ENCODE data around the gene MB21D2. TPM values are rescaled to one million over a fixed set of nuclear protein-coding genes. Genes with fewer than 3 reads are reported as not detected.

The MB21D2 gene
- total and polyA plus RNA-seq, 3 experiments from 2014 or later: 0.17 to 1.1 (median 1.1) TPM

DNA sequence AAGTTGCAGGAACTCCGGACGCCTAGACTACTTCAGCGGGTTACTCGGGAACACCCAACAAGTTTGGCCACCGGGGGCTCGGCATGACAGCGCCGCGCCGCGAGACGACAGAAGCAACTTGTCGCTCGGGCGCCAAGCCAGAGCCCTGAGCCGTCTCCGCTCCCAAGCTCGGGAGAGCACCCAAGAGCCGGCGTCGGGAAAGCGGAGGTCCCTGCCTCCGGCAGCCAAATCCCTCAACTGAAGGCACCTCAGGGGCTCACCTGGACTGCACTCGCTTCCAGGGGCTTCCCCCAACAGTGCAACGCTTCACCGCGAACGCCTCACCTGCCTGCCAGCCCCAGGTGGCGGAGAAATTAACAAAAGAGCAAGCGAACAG, 640 bp downstream of the MB21D2 start:
- H3K36me3 ChIP-seq (ENCODE audit: insufficient read depth, low read length): no peaks in the 10 kb centered on the region
- no peak overlapping the region for H3K27ac ChIP-seq (ENCODE audit: low read depth, low read length)
- peak overlapping the region in 6 of 8 donors; percentile 54 to 94 (median 68) for H3K27ac Mint-ChIP-seq
- H3K4me1 Mint-ChIP-seq: peaks cover 9 to 29% (median 23%) of the 10 kb centered on the region in 3 donors
- H3K27me3 Mint-ChIP-seq: peaks cover 41 to 64% of the 10 kb centered on the region in 2 donors
- H3K4me3 ChIP-seq (ENCODE audit: low read length): peak overlapping the region; percentile 75
- no peaks in the 10 kb centered on the region for H3K27me3 ChIP-seq (ENCODE audit: insufficient read depth, low read length, poor library complexity, severe bottlenecking)
- peak in 2 of 5 donors; percentile 2 to 26 for DNase-seq
- no peaks in the 10 kb centered on the region for H3K9me3 ChIP-seq (ENCODE audit: low read length)
- peak overlapping the region; percentile 74 to 93 (median 85) for H3K4me3 Mint-ChIP-seq
- no peaks in the 10 kb centered on the region for H3K36me3 Mint-ChIP-seq
- peaks cover 0 to 7% (median 2%) of the 10 kb centered on the region in 5 donors for H3K9me3 Mint-ChIP-seq
- POLR2A ChIA-PET: no interaction called here
- CTCF ChIA-PET: no interaction called here
- H3K4me1 ChIP-seq (ENCODE audit: insufficient read depth, low read length): peaks cover 5% of the 10 kb centered on the region

DNA sequence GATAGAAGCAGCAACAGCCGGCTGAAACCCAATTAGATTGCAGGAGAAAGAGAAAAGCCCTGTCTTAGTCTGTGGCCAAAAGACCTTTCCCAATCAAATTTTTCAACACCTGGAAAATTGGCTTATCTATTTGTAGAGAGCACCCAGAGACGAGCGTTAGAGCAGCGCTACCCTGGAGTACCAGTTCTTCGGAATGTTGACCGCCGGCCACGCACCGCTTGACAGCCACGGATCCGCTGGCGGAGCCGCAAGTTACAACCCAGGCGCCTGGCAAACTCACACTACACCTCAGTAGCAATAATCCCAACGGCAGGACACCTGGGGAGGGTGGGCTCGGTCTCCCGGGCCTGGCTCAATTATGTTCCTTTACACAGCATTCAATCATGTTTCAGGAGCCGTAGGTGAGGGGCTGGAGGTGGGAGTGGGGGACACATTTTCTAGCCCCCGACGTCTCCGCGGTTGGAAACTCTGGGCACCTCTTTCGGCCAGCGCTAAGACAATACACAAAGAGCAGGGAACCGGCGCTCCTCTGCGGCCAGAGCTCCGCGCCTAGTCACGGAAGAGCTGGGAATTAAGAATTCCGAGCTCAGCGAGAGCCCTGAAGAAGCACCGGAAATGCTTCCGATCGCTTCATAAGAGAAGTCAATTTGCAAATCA, 1.2 kb downstream of the MB21D2 start:
- Histone ChIP-seq H3K27ac (ENCODE audit: low read depth, low read length) (no peak overlapping the region), H3K4me1 (ENCODE audit: insufficient read depth, low read length) (peaks cover 5% of the 10 kb centered on the region), H3K27me3 (ENCODE audit: insufficient read depth, low read length, poor library complexity, severe bottlenecking) (no peaks in the 10 kb centered on the region), H3K4me3 (ENCODE audit: low read length) (peak overlapping the region; percentile 75), H3K9me3 (ENCODE audit: low read length) (no peaks in the 10 kb centered on the region), H3K36me3 (ENCODE audit: insufficient read depth, low read length) (no peaks in the 10 kb centered on the region)
- Mint-ChIP-seq H3K4me3 (peak overlapping the region; percentile 74 to 93 (median 85)), H3K27ac (peak overlapping the region in 1 of 8 donors; percentile 37), H3K27me3 (peaks cover 42 to 69% of the 10 kb centered on the region in 2 donors), H3K4me1 (peaks cover 9 to 29% (median 23%) of the 10 kb centered on the region in 3 donors), H3K9me3 (peaks cover 0 to 7% (median 2%) of the 10 kb centered on the region in 5 donors), H3K36me3 (no peaks in the 10 kb centered on the region)
- CTCF ChIA-PET: no interaction called here
- POLR2A ChIA-PET: no interaction called here
- peak in 1 of 5 donors; percentile 8 for DNase-seq

DNA sequence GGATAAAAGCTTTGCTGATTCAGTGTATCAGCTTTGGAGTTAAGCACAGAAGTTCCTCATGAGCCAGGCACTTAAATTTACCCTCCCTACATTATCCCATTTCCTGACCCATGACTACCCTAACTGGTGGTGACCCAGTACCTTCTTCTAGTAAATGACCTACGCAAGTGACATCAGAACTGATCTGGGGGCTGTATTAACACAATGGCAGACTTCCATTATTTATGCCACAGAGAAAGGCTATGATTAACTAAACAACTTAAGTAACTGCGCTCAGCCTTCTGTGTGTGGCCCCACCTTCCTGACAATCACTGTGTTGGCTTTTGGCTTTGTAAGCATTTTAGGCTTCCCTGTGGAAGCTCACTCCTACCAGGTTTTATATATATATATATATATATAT, 1.9 kb downstream of the MB21D2 start:
- no peak overlapping the region for H3K27ac Mint-ChIP-seq
- ChIA-PET CTCF (no interaction called here), POLR2A (no interaction called here)
- peak overlapping the region in 1 of 7 donors; percentile 10 for H3K4me3 Mint-ChIP-seq
- Histone ChIP-seq H3K27ac (ENCODE audit: low read depth, low read length) (no peak overlapping the region), H3K4me3 (ENCODE audit: low read length) (no peak overlapping the region), H3K4me1 (ENCODE audit: insufficient read depth, low read length) (peaks cover 5% of the 10 kb centered on the region), H3K36me3 (ENCODE audit: insufficient read depth, low read length) (no peaks in the 10 kb centered on the region), H3K9me3 (ENCODE audit: low read length) (no peaks in the 10 kb centered on the region), H3K27me3 (ENCODE audit: insufficient read depth, low read length, poor library complexity, severe bottlenecking) (no peaks in the 10 kb centered on the region)
- H3K9me3 Mint-ChIP-seq: peaks cover 0 to 6% (median 2%) of the 10 kb centered on the region in 5 donors
- H3K27me3 Mint-ChIP-seq: peaks cover 45 to 66% of the 10 kb centered on the region in 2 donors
- no peaks in the 10 kb centered on the region for H3K36me3 Mint-ChIP-seq
- peaks cover 9 to 29% (median 23%) of the 10 kb centered on the region in 3 donors for H3K4me1 Mint-ChIP-seq
- DNase-seq: no peak

DNA sequence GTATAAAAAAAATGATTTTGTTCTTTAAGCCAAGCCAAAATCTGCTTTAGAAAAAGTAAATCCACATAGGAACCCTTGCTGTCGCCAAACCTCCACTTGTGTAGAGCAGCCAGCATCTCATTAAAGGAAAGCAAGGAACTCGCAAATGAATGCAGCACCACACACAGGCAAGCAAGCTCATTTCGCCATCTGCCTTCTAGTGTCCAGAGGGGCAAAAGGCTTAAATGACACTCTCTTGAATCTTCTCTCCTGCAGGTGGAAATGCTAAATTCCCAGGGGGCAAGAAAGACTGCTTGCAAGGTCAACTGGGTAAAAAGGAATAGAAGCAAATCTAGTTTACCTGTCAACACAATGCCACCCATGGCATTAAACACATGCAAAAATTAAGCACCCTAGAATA, 2.4 kb downstream of the MB21D2 start:
- Histone ChIP-seq H3K27ac (ENCODE audit: low read depth, low read length) (no peak overlapping the region), H3K27me3 (ENCODE audit: insufficient read depth, low read length, poor library complexity, severe bottlenecking) (no peaks in the 10 kb centered on the region)

DNA sequence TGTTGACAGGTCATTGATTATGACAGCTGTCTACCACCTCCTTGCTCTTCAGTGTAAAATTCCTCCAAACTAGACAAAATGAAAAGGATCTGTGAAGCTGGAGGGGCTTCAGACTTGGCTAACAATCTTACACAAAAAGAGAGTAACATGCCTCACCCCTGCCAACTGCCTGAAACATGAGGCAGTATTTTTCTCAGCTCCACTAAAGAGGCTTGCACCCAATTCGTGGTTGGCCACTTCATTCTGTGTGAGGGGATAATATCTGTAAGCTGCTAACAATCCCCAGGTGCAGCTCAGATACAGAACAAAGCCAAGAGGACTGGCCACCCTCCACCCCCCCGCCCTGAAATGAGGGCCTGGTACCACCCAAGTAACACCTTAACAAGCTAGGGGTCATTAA, 2.8 kb downstream of the MB21D2 start:
- peaks cover 0 to 7% (median 2%) of the 10 kb centered on the region in 5 donors for H3K9me3 Mint-ChIP-seq
- H3K36me3 ChIP-seq (ENCODE audit: insufficient read depth, low read length): no peaks in the 10 kb centered on the region
- H3K27me3 ChIP-seq (ENCODE audit: insufficient read depth, low read length, poor library complexity, severe bottlenecking): no peaks in the 10 kb centered on the region
- H3K27ac Mint-ChIP-seq: peak overlapping the region in 1 of 8 donors; percentile 22
- no peak for DNase-seq
- POLR2A ChIA-PET: no interaction called here
- peaks cover 45 to 59% of the 10 kb centered on the region in 2 donors for H3K27me3 Mint-ChIP-seq
- H3K27ac ChIP-seq (ENCODE audit: low read depth, low read length): no peak overlapping the region
- H3K4me3 ChIP-seq (ENCODE audit: low read length): no peak overlapping the region
- H3K36me3 Mint-ChIP-seq: no peaks in the 10 kb centered on the region
- H3K4me1 Mint-ChIP-seq: peaks cover 9 to 29% (median 23%) of the 10 kb centered on the region in 3 donors
- H3K9me3 ChIP-seq (ENCODE audit: low read length): no peaks in the 10 kb centered on the region
- H3K4me3 Mint-ChIP-seq: peak overlapping the region in 1 of 7 donors; percentile 12
- CTCF ChIA-PET: no interaction called here
- peaks cover 5% of the 10 kb centered on the region for H3K4me1 ChIP-seq (ENCODE audit: insufficient read depth, low read length)

More for the DNA sequence above, 2.4 kb downstream of the MB21D2 start:
- Mint-ChIP-seq H3K36me3 (no peaks in the 10 kb centered on the region), H3K27ac (peak overlapping the region in 1 of 8 donors; percentile 22), H3K4me3 (peak overlapping the region in 2 of 7 donors; percentile 6 to 12), H3K27me3 (peaks cover 45 to 62% of the 10 kb centered on the region in 2 donors), H3K4me1 (peaks cover 9 to 29% (median 23%) of the 10 kb centered on the region in 3 donors), H3K9me3 (peaks cover 0 to 6% (median 2%) of the 10 kb centered on the region in 5 donors)
- H3K36me3 ChIP-seq (ENCODE audit: insufficient read depth, low read length): no peaks in the 10 kb centered on the region
- peaks cover 5% of the 10 kb centered on the region for H3K4me1 ChIP-seq (ENCODE audit: insufficient read depth, low read length)
- no peak for DNase-seq
- POLR2A ChIA-PET: no interaction called here
- no peaks in the 10 kb centered on the region for H3K9me3 ChIP-seq (ENCODE audit: low read length)
- CTCF ChIA-PET: no interaction called here
- no peak overlapping the region for H3K4me3 ChIP-seq (ENCODE audit: low read length)

DNA sequence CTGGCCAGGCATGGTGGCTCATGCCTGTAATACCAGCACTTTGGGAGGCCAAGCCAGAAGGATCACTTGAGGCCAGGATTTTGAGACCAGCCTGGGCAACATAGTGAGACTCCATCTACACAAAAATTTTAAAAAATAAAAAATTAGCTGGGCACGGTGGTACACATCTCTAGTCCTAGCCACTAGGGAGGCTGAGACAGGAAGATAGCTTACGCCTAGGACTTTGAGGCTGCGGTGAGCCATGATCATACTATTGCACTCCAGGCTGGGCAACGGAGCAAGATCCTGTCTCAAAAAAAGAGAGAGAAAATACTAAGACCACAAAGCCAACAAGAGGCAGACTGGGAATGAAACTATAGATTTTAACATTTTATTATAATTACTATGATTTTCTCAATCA, 4.1 kb downstream of the MB21D2 start:
- Mint-ChIP-seq H3K27ac (no peak overlapping the region), H3K36me3 (no peaks in the 10 kb centered on the region), H3K27me3 (peaks cover 33 to 46% of the 10 kb centered on the region in 2 donors), H3K4me1 (peaks cover 9 to 29% (median 23%) of the 10 kb centered on the region in 3 donors), H3K9me3 (peaks cover 0 to 5% (median 2%) of the 10 kb centered on the region in 5 donors), H3K4me3 (no peak overlapping the region)
- peaks cover 4% of the 10 kb centered on the region for H3K4me1 ChIP-seq (ENCODE audit: insufficient read depth, low read length)
- CTCF ChIA-PET: no interaction called here
- H3K9me3 ChIP-seq (ENCODE audit: low read length): no peaks in the 10 kb centered on the region
- H3K36me3 ChIP-seq (ENCODE audit: insufficient read depth, low read length): no peaks in the 10 kb centered on the region
- no peak overlapping the region for H3K27ac ChIP-seq (ENCODE audit: low read depth, low read length)
- H3K4me3 ChIP-seq (ENCODE audit: low read length): no peak overlapping the region
- H3K27me3 ChIP-seq (ENCODE audit: insufficient read depth, low read length, poor library complexity, severe bottlenecking): no peaks in the 10 kb centered on the region
- no peak for DNase-seq
- POLR2A ChIA-PET: no interaction called here

DNA sequence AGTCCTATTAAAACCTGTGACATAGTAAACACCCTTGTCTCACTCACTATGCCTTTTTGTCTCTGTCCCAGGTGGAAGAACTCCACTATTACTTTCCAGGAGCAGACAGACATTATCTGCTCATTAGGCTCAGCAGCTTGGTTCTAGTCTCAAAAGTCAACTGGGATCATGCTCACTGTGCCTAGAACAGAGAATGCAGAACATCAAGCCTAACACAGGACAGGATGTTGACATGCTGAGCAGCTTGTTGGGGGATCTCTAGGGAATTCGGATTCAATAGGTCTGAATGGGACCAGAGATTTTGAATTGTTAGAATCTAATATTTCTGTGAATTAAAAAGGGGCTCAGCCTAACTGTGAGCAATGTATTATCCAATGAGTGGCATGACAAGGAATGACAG, 6.4 kb downstream of the MB21D2 start:
- peaks cover 17 to 31% of the 10 kb centered on the region in 2 donors for H3K27me3 Mint-ChIP-seq
- POLR2A ChIA-PET: no interaction called here
- DNase-seq: no peak
- Histone ChIP-seq H3K9me3 (ENCODE audit: low read length) (no peaks in the 10 kb centered on the region), H3K27me3 (ENCODE audit: insufficient read depth, low read length, poor library complexity, severe bottlenecking) (no peaks in the 10 kb centered on the region), H3K4me3 (ENCODE audit: low read length) (no peak overlapping the region), H3K4me1 (ENCODE audit: insufficient read depth, low read length) (no peaks in the 10 kb centered on the region), H3K27ac (ENCODE audit: low read depth, low read length) (no peak overlapping the region), H3K36me3 (ENCODE audit: insufficient read depth, low read length) (no peaks in the 10 kb centered on the region)
- H3K4me1 Mint-ChIP-seq: peaks cover 2 to 11% (median 9%) of the 10 kb centered on the region in 3 donors
- no peaks in the 10 kb centered on the region for H3K36me3 Mint-ChIP-seq
- H3K9me3 Mint-ChIP-seq: peaks cover 0 to 7% (median 2%) of the 10 kb centered on the region in 5 donors
- no peak overlapping the region for H3K27ac Mint-ChIP-seq
- CTCF ChIA-PET: no interaction called here
- no peak overlapping the region for H3K4me3 Mint-ChIP-seq

DNA sequence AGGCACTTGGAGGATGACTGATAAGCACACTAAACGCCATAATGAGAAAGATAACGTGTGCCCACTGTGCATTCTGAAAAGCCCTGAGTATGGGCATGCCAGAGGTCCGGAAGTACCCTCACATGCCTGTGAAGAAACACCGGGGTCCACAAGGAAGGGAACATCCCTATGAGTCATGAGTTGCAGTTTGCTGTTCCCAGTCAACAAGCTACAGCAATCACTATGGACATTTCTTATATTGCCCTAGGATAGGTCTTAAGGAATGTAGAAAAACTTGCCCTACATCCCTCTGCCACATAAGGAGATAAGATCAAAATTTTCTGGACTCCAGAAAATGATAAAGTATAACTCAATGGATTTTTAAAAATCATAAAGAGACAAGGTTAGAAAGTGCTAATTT, 9.9 kb downstream of the MB21D2 start:
- Mint-ChIP-seq H3K36me3 (no peaks in the 10 kb centered on the region), H3K4me3 (no peak overlapping the region), H3K27me3 (peaks cover 7 to 8% of the 10 kb centered on the region in 2 donors), H3K27ac (no peak overlapping the region), H3K4me1 (peaks cover 0 to 4% (median 0%) of the 10 kb centered on the region in 3 donors), H3K9me3 (peaks cover 0 to 5% (median 1%) of the 10 kb centered on the region in 5 donors)
- no peaks in the 10 kb centered on the region for H3K36me3 ChIP-seq (ENCODE audit: insufficient read depth, low read length)
- no peak overlapping the region for H3K27ac ChIP-seq (ENCODE audit: low read depth, low read length)
- no peaks in the 10 kb centered on the region for H3K4me1 ChIP-seq (ENCODE audit: insufficient read depth, low read length)
- no peak overlapping the region for H3K4me3 ChIP-seq (ENCODE audit: low read length)
- CTCF ChIA-PET: no interaction called here
- no peaks in the 10 kb centered on the region for H3K27me3 ChIP-seq (ENCODE audit: insufficient read depth, low read length, poor library complexity, severe bottlenecking)
- H3K9me3 ChIP-seq (ENCODE audit: low read length): no peaks in the 10 kb centered on the region
- POLR2A ChIA-PET: no interaction called here
- DNase-seq: no peak

All from CD8-positive, alpha-beta memory T cell (primary cell).